Measurements from ENCODE around the gene AKR1B1. TPM values are rescaled to one million over a fixed set of nuclear protein-coding genes. Genes with fewer than 3 reads are reported as not detected.
A peak's percentile ranks its signal among the peaks of the same experiment; 100 is the strongest.

The AKR1B1 gene
- total RNA-seq, 1 experiment from 2014 or later = 104 TPM

- Histone ChIP-seq H3K4me1 (ENCODE audit: insufficient read depth, low read length, poor library complexity, severe bottlenecking) (peaks cover 8% of the 10 kb centered on the region), H3K4me3 (ENCODE audit: low read depth, low read length, poor library complexity, severe bottlenecking) (no peak overlapping the region), H3K9me3 (ENCODE audit: low read depth, low read length, poor library complexity, severe bottlenecking) (no peaks in the 10 kb centered on the region), H3K27ac (ENCODE audit: low read depth, low read length, poor library complexity, severe bottlenecking) (no peak overlapping the region), H3K36me3 (ENCODE audit: insufficient read depth, low read length, poor library complexity, severe bottlenecking) (no peaks in the 10 kb centered on the region), H3K27me3 (replicated peaks; ENCODE audit: insufficient read depth, low read depth, low read length, poor library complexity) (no peaks in the 10 kb centered on the region)
- ChIA-PET POLR2A (ENCODE audit: low non-redundant PET) (no interaction called here), CTCF (no interaction called here)
- TF ChIP-seq EZH2 (IDR thresholded peaks at IDR 0.05; ENCODE audit: borderline replicate concordance, low read depth, low read length, poor library complexity, severe bottlenecking) (no peak), CTCF (conservative IDR thresholded peaks at IDR 0.05; ENCODE audit: low read depth, low read length) (no peak)
- BruUV-seq (replicated peaks) = no TSS peak
- intact Hi-C loops (cut with micrococcal nuclease; ENCODE audit: unreplicated experiment) = no loop called here
- DNase-seq (ENCODE audit: low spot score) = peak; percentile 15
Observed at GRCh38 chr7:134477954-134478353, 19.1 kb upstream of the AKR1B1 start.

- DNase-seq (ENCODE audit: low spot score) = no peak
- no peak overlapping the region for H3K27ac ChIP-seq (ENCODE audit: low read depth, low read length, poor library complexity, severe bottlenecking)
- ChIA-PET CTCF (no interaction called here), POLR2A (ENCODE audit: low non-redundant PET) (no interaction called here)
- BruUV-seq (replicated peaks) = no TSS peak
- H3K36me3 ChIP-seq (ENCODE audit: insufficient read depth, low read length, poor library complexity, severe bottlenecking) = no peaks in the 10 kb centered on the region
- no peak for TF ChIP-seq EZH2 (IDR thresholded peaks at IDR 0.05; ENCODE audit: borderline replicate concordance, low read depth, low read length, poor library complexity, severe bottlenecking)
- peaks cover 8% of the 10 kb centered on the region for H3K4me1 ChIP-seq (ENCODE audit: insufficient read depth, low read length, poor library complexity, severe bottlenecking)
- no peaks in the 10 kb centered on the region for H3K27me3 ChIP-seq (replicated peaks; ENCODE audit: insufficient read depth, low read depth, low read length, poor library complexity)
- no peaks in the 10 kb centered on the region for H3K9me3 ChIP-seq (ENCODE audit: low read depth, low read length, poor library complexity, severe bottlenecking)
- no peak overlapping the region for H3K4me3 ChIP-seq (ENCODE audit: low read depth, low read length, poor library complexity, severe bottlenecking)
- intact Hi-C loops (cut with micrococcal nuclease; ENCODE audit: unreplicated experiment) = no loop called here
Observed at GRCh38 chr7:134476044-134476443, 17.1 kb upstream of the AKR1B1 start.

GRCh38 chr7:134474828-134475227 is 15.9 kb upstream of the AKR1B1 start:
- Histone ChIP-seq H3K4me1 (ENCODE audit: insufficient read depth, low read length, poor library complexity, severe bottlenecking) (no peaks in the 10 kb centered on the region), H3K27me3 (replicated peaks; ENCODE audit: insufficient read depth, low read depth, low read length, poor library complexity) (no peaks in the 10 kb centered on the region), H3K27ac (ENCODE audit: low read depth, low read length, poor library complexity, severe bottlenecking) (no peak overlapping the region), H3K9me3 (ENCODE audit: low read depth, low read length, poor library complexity, severe bottlenecking) (no peaks in the 10 kb centered on the region), H3K4me3 (ENCODE audit: low read depth, low read length, poor library complexity, severe bottlenecking) (no peak overlapping the region), H3K36me3 (ENCODE audit: insufficient read depth, low read length, poor library complexity, severe bottlenecking) (no peaks in the 10 kb centered on the region)
- intact Hi-C loops (cut with micrococcal nuclease; ENCODE audit: unreplicated experiment) = no loop called here
- BruUV-seq (replicated peaks) = no TSS peak
- TF ChIP-seq EZH2 (IDR thresholded peaks at IDR 0.05; ENCODE audit: borderline replicate concordance, low read depth, low read length, poor library complexity, severe bottlenecking) (no peak), CTCF (conservative IDR thresholded peaks at IDR 0.05; ENCODE audit: low read depth, low read length) (no peak)
- ChIA-PET POLR2A (ENCODE audit: low non-redundant PET) (no interaction called here), CTCF (no interaction called here)
- DNase-seq (ENCODE audit: low spot score) = no peak

GRCh38 chr7:134473861-134474291 is 15.0 kb upstream of the AKR1B1 start:
- ChIA-PET CTCF (no interaction called here), POLR2A (ENCODE audit: low non-redundant PET) (no interaction called here)
- Histone ChIP-seq H3K36me3 (ENCODE audit: insufficient read depth, low read length, poor library complexity, severe bottlenecking) (no peaks in the 10 kb centered on the region), H3K27ac (ENCODE audit: low read depth, low read length, poor library complexity, severe bottlenecking) (no peak overlapping the region), H3K9me3 (ENCODE audit: low read depth, low read length, poor library complexity, severe bottlenecking) (no peaks in the 10 kb centered on the region), H3K4me1 (ENCODE audit: insufficient read depth, low read length, poor library complexity, severe bottlenecking) (no peaks in the 10 kb centered on the region), H3K27me3 (replicated peaks; ENCODE audit: insufficient read depth, low read depth, low read length, poor library complexity) (no peaks in the 10 kb centered on the region), H3K4me3 (ENCODE audit: low read depth, low read length, poor library complexity, severe bottlenecking) (no peak overlapping the region)
- BruUV-seq (replicated peaks) = no TSS peak
- intact Hi-C loops (cut with micrococcal nuclease; ENCODE audit: unreplicated experiment) = no loop called here
- TF ChIP-seq EZH2 (IDR thresholded peaks at IDR 0.05; ENCODE audit: borderline replicate concordance, low read depth, low read length, poor library complexity, severe bottlenecking) (no peak), CTCF (conservative IDR thresholded peaks at IDR 0.05; ENCODE audit: low read depth, low read length) (no peak)
- peak; percentile 12 for DNase-seq (ENCODE audit: low spot score)
